ENCODE measurements around the gene ENDOD1.

ENDOD1 gene

GRCh38 chr11:95074792-95075563 lies 14.7 kb upstream of the ENDOD1 start:
- TF ChIP-seq CTCF (IDR thresholded peaks at IDR 0.05; ENCODE audit: insufficient read depth, low read depth, low read length, missing control alignments): no peak
- H3K4me3 ChIP-seq (ENCODE audit: low read depth, low read length): no peak overlapping the region
- no peak for DNase-seq (ENCODE audit: low read depth)

GRCh38 chr11:95076416-95076815 lies 13.2 kb upstream of the ENDOD1 start:
- no peak for DNase-seq (ENCODE audit: low read depth)
- TF ChIP-seq CTCF (IDR thresholded peaks at IDR 0.05; ENCODE audit: insufficient read depth, low read depth, low read length, missing control alignments): no peak
- H3K4me3 ChIP-seq (ENCODE audit: low read depth, low read length): no peak overlapping the region

- DNase-seq (ENCODE audit: low read depth): no peak
- H3K4me3 ChIP-seq (ENCODE audit: low read depth, low read length): no peak overlapping the region
- TF ChIP-seq CTCF (IDR thresholded peaks at IDR 0.05; ENCODE audit: insufficient read depth, low read depth, low read length, missing control alignments): no peak
Measured at GRCh38 chr11:95076981-95077380, 12.7 kb upstream of the ENDOD1 start.

GRCh38 chr11:95078526-95078925 lies 11.1 kb upstream of the ENDOD1 start:
- no peak overlapping the region for H3K4me3 ChIP-seq (ENCODE audit: low read depth, low read length)
- DNase-seq (ENCODE audit: low read depth): no peak
- TF ChIP-seq CTCF (IDR thresholded peaks at IDR 0.05; ENCODE audit: insufficient read depth, low read depth, low read length, missing control alignments): no peak

GRCh38 chr11:95081010-95081409 lies 8.6 kb upstream of the ENDOD1 start:
- no peak overlapping the region for H3K4me3 ChIP-seq (ENCODE audit: low read depth, low read length)
- DNase-seq (ENCODE audit: low read depth): no peak
- TF ChIP-seq CTCF (IDR thresholded peaks at IDR 0.05; ENCODE audit: insufficient read depth, low read depth, low read length, missing control alignments): no peak

- no peak overlapping the region for H3K4me3 ChIP-seq (ENCODE audit: low read depth, low read length)
- no peak for TF ChIP-seq CTCF (IDR thresholded peaks at IDR 0.05; ENCODE audit: insufficient read depth, low read depth, low read length, missing control alignments)
- DNase-seq (ENCODE audit: low read depth): no peak
Measured at GRCh38 chr11:95081412-95081811, 8.2 kb upstream of the ENDOD1 start.

- H3K4me3 ChIP-seq (ENCODE audit: low read depth, low read length): no peak overlapping the region
- no peak for TF ChIP-seq CTCF (IDR thresholded peaks at IDR 0.05; ENCODE audit: insufficient read depth, low read depth, low read length, missing control alignments)
- no peak for DNase-seq (ENCODE audit: low read depth)
Measured at GRCh38 chr11:95082576-95083001, 7.1 kb upstream of the ENDOD1 start.

Measured in GM12865 (cell line).